Measurements from ENCODE around the gene ANO1.

Gene ANO1

DNA sequence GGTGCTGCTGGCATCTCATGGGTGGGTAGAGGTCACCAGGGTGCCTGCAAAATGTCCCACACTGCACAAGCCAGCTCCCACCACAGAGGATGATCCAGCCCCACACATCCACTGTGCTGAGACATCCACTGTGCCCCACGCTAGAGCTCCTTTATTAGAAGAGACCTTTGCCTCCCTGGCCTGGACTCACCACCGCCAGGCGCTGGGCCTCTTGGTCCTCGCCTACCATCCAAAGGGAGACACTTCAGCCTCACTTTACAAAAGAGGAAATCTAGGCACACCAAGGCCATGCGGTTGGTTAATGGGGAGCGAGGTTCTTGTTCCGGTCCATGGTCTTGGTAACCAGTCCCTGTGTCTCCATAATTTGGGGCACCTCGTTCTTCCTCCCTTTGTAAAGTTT lies 3.4 kb upstream of the ANO1 start:
- no peak for DNase-seq

DNA sequence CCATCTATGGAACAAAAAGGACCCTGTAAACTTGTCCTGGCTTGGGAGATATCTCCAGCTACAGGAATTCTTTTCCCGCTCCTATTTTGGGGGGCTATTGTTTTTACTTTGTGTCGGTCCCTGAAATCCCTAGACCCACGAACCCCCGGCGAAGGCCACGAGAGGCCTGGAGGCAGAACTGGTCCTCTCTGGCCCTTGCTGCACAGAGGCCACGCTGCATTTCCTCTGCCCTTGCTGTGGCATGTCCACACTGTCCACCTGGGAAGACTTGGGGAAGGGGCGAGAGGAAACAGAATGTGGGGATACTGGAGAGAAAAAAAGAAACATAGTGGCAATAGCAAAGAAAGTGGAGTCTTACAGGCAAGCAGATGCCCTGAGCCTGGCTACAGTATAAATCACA lies 2.3 kb upstream of the ANO1 start:
- DNase-seq = no peak

DNA sequence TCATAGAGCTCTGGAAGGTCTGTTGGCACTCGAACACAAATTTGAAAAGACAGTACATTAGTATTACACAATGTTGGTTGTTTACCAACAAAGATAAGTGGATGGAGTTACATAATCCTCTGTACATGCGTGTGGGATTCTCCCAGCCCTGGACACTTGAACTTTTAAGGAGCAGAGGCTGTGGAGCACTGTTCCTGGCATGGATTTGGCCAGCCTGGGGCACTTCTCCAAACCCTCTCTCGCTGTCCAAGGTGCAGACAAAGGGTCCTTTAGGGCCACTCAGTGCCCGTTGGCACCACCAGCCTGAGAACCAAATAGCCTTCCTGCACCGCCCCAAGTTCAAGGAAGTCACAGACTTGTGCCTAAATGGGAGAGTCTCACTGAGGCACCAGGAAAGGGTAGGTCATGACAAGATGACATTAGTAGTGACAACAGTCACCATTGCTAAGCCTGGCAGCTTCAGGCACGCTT lies 1.6 kb upstream of the ANO1 start:
- no peak for DNase-seq

DNA sequence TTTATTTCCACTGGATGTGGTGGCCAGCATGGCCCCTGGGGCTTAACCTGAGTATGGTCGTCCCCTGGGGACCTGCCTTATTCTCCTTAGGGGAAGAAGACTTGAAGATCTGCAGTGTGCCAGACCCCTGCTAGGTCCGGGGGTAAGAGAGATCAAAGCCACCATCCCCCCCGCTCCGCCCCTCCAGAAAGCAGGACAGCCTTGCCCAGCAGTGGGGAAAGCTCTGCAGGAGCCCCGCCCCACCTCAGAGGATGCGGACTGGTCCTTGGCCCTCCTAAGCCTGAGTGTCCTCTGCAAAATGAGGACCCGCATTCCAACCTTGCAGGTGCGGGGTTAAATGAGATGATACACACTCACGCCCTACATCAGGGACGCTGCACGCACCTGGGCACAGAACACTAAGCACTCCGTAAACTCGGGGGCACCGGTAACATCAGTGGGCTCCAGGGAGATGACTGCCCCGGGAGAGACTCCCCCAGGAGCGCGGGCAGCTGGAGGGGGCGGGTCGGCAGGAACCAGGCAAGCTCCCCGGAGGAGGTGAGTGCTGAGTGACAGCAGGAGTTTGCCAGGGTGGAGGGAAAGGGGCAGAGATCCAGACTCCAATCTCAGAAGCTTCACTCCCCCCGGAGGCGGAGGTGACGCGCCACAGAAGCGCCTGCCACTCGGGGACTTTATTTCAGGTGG lies 564 bp upstream of the ANO1 start:
- peak; percentile 66 for DNase-seq

DNA sequence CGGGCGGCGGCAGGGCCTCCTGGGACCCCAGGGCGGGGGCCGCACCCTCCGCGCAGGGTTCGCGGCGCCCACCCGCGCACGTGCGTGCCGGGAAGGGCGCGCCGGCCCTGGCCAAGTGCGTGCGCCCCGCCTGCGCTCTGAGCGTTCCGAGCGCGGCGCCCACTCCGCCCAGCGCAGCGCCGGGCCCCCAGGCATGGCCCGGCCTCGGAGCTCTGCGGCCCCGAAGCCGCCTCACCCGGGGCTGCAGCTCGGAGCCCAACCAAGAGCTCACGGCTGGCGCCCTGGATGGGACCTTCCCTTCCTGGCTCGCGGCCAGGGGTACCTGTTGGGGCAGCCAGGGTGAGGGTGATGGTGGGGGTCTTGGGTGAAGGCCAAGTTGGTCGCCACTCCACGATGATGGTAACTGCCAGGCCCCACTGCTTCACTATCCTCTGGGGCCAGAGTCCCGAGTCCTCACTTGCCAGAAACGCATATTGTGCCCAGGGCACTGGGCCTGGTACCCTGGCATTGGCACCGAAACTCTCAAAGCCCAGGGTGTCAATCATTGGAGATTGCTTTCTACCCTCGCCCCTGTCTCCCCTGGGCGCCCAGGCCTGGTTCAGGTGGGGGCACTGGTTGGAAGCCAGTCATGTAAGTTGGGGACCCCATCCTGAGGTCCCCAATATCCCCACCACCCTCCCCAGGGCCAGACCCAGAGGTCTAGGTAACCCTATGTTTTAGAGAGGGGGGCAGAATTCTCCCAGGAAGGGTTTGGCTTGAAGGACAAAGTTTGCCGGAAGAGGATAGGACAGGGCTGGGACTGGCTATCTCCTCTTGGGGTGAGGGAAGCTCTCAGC lies 882 bp downstream of the ANO1 start:
- DNase-seq = no peak

DNA sequence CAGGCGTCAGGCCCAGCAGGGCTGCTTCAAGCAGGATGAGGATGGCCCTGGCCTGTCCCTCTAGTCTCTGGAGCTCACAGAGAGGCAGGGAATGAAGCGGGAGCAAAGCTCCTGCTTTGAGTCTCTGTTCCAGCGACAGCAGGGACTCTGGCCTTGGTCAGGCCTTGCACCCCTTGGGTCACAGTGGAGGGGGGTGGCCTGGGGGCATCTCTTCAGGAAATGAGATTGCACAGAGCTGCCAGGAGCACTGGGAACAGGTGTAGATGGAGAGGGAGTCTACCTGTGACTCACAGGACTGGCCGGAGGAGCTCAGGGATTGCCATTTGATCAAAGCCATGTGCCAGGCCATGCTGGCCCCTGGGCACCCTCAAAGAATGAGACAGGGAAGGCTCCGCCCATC lies 1.6 kb downstream of the ANO1 start:
- DNase-seq = no peak

DNA sequence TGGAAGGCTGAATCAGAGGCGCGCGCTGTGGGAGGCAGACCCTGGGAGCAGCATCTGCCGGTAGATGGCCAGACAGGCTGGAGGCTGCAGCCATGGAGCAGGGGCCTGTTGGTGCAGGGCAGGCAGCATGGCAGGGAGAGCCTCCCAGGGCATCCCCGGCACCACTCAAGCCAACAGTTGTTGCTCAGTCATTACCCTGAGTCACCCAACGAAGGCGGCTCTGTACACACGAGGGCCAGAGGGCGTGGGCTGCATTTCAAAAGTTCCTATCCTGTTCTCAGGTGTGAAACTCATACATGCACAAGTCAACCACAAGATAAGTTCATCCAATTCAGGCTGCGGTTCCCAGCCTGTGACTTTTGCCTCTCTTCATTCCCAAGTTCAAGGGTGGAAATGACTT lies 2.6 kb downstream of the ANO1 start:
- no peak for DNase-seq

DNA sequence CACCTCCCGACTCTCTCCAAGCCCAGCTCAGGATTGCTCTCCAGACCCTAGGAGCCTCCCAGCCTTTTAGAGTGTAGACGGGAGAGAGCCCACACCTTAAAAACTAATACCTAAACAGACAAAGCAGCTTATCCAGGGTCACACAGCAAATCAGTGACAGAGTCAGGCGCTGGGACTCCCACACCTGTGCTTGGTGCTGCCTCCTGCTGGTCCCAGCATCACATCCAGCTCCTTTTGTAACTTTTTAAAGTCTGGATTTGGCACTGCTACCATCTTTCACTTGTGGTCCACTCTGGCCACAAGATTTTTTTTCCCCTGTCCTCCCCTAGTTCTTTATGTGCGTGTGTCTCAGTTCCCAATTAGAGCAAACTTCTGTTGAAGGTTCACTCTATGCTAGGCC lies 4.7 kb downstream of the ANO1 start:
- DNase-seq = peak; percentile 79

DNA sequence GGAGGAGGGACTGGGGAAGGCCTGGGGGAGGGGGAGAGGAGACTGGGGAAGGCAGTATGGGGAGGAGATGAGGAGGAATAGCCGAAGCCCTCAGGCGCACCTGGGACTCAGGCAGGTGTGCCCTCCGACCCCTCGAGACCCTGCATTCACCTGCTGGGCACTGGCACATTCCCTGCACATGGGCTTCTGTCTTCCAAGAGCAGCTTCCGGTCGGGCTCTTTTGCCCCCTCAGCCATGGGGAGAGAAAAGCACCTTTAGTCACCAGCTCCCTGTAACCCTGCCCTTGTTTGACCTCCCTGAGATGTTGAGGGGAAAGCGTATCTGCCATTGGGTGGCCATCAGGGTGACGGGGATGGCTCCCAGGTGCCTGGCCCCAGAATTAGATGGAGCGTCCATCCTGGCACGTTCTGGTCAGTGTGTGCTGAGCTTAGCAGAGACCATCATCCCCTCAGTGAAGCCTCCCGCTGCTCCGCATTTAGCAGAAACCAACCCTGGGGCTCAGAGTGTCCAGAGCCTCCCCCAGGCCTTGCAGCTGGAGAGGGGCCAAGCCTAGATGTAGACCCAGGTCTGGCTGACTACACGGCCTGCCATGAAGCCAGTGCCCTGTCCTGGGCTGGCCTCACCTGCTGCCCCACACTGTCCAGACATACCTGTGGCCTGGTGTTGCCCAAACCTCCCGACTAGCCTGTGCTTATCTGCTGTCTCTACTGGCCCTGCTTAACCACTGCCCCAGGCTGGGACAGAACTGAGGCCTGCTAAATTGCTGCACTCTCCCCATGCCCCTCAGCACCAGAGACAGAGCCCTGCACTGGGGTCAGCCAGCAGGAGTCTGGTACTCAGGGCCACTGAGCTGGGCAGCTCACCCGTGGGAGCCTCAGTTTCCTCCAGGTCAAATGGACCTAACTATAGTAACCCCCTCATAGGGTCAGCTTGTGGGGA lies 6.2 kb downstream of the ANO1 start:
- DNase-seq = peak; percentile 31

DNA sequence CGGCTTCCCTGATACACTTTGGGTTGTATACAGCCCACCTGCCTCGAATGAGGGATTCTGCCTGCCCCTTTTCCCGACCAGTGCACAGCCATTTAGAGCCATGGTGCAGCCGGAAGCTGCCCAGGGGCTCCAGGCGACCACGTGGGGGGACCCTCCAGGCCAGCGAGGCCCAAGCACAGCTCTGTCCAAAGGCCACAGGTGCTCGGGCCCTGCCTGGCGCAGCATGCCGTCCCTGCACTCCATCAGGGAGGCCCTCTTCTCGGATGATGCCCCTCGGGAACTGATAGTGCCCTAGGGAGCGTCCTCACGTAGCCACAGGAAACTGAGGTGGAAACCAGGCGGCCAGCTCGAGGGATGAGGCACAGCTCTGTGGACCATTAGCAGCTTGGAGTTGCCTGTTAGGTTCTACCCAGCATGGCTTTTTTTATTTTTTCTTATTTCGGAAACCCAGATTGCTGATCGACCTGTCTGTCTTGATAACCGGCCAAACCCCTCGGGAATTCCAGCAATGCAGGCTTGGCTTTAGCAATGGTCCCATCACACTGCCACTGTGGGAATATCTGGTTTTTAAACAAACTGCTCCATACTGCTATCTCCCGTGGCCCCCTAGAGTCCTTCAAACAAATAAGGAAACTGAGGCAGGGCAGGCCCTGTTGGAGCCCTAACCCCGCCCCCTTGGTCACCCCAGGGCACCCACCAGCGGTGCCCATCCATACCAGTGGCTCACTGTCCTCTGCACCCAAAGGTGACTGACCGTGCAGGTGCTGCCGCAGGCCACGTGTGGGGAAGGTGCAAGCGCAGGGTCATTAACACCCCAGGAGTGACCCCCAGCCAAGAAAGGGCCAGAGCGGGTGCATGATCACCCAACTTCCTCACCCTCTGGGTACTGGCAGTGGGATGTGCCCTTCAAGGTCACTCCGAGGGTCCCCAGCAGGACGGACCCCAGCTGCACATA lies 8.0 kb downstream of the ANO1 start:
- DNase-seq = no peak

DNA sequence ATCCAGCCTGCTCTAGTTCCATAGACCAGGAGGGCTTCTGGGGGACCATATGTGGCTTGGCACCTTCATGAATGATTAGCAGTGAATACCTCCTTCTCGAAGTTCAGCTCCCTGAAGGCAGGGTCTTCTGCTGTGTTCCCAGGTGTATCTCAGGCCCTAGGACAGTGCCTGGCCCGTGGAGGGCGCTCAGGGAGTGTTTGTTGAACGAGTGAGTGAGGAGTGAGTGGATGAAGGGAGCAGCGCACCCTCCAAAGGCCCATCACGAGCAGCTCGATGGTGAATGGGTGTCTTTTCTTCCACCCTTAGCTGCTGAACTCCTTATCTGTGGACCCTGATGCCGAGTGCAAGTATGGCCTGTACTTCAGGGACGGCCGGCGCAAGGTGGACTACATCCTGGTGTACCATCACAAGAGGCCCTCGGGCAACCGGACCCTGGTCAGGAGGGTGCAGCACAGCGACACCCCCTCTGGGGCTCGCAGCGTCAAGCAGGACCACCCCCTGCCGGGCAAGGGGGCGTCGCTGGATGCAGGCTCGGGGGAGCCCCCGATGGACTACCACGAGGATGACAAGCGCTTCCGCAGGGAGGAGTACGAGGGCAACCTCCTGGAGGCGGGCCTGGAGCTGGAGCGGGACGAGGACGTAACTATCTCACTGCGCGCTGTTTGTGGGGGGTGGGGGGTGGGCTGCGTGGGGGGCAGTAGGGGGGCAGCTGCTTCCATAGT lies 9.5 kb downstream of the ANO1 start:
- peak; percentile 59 for DNase-seq

DNA sequence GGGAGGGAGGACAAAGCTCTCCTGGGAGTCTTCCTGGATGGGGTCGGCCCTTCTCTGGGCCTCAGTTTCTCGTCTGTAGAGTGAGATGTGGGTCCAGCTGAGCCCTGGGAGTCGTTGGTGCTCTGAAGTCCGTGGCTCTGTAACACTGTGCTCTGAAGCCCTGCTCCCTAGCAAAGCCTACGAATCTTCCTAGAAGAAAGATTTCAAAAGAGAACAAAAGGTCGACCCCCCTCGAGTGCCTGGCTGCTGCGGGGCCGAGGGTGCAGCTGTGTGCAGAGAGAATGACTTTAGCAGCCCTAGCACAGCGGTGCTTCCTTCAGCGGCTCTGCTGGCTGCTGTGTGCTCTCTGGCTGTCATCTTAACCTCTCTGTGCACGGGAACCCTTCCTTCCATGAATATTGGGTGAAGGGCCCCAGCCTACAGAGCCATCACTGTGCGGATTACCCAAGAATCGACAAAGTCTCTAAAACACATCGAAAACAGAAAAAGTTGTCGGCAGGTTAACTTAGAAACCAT lies 10.7 kb downstream of the ANO1 start:
- DNase-seq = no peak

DNA sequence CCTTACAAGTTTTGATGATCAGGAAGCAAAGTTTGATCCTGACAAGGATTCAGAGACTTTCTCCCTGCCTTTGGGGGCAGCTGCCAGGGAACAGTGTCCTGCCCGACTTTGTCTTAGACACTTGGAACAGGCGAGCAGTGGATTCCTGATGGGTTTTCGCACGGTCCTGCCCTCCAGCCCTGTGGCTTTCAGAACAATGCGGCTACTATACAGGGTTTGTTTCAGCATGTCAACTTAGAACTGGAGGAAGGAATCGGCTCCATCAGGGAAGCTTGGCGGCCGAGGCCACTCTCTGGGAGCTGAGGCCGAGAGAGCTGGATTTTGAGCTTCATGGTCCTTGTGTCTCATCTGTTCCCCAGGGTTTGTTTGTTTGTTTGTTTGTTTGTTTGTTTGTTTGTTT lies 11.5 kb downstream of the ANO1 start:
- no peak for DNase-seq

DNA sequence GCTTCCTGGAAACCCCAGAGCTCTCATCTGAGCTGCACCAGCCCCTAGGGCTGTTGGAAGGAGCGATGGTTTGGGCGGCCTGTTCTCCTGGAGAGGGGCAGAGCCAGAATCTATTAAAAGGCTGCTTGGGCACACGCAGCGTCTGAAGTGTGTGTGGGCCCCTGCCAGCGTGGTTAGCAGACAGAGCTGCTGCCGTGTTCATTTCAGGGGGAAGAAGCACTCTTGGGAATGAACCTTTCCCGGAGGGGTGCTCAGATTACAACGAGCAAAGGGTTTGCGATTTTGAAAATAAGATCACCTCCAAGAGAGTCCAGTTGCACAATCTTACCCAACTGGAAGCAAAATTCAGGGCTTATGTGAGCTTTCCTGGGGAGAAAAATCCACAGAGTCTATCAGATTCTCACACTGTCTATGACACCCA lies 12.9 kb downstream of the ANO1 start:
- no peak for DNase-seq

DNA sequence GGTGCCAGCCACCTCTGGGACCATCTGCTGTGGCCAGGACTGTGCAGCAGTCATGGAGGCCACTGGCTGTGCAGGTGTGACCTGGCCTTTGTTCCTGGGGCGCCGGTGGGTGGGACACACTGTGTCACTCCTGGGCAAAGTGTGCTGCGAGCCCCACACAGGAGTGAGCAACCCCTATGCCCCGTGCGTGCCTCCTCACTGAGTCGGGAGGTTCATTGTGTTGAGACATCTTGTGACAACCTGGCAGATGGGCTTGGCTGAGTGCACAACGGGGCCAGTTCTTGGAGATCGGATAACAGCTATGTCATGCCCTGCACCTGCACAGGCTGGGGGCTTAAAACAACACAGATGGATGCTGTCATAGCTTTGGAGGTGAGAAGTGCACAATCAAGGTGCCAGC lies 13.5 kb downstream of the ANO1 start:
- DNase-seq = no peak

DNA sequence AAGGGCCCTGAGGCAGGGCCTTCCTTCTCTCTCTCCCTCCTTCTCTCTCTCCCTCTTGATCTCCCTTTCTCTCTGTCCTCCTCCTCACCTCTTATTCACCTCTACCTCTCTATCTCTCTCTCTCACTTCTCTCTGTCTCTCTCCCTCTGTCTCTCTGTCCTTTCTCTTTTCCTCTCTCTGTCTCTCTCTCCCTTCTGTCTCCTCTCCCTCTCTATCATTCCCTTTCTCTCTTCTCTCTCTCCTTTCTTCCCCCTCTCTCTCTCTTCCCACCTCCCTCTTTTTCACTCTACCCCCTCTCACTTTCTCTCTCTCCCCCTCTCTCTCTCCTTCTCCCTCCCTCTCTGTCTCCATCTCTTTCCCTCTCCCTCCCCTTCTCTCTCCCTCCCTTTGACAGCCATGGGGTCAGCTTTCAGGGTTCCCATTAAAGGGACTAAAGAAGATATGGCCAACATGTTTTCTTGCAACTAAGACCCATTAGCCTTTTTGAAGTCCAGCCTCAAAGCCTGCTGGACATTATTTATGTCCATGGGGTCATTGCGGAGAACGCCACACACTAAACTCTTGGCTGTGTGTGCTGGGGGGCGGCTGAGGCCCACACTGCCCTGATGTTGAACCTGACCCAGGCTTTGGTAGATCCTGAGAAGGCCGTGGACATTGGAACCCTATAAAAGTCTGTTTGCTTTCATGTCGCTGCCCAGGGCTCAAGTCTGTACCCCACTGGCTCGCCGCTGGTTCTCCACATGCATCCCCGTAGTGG lies 15.0 kb downstream of the ANO1 start:
- no peak for DNase-seq

DNA sequence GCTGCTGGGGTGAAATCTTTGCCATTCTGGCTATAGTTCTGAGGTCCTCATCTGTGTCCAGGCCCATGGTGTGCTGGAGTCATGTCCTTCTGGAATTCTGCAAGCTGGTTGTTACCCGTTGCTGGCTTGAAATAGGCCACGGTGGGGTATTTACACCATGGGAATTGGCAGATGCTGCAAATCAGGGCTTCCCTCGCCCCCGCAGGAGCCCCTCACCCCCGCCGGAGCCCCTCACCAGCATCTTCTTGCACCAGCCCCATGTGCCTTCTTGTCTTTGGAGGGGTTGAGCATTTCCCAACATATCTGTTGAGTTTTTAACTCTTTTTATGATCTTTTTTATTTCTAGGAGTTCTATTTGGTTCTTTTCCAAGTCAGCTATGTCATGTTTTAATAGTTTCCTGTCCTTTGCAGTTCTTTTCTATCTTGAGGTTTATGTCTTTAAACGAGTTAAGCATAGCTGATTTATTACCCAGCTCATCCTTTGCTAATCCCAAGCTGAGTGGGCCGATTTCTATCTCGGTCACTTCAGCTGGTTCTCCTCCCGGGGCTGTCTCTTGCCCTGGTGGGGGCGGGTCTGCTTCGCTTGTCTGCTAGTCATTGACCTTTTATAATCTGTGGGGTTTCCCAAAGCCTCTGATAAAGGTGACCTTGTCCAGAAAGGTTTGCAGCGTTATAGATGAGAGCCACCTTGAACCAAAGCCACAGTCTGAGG lies 17.6 kb downstream of the ANO1 start:
- DNase-seq = no peak

DNA sequence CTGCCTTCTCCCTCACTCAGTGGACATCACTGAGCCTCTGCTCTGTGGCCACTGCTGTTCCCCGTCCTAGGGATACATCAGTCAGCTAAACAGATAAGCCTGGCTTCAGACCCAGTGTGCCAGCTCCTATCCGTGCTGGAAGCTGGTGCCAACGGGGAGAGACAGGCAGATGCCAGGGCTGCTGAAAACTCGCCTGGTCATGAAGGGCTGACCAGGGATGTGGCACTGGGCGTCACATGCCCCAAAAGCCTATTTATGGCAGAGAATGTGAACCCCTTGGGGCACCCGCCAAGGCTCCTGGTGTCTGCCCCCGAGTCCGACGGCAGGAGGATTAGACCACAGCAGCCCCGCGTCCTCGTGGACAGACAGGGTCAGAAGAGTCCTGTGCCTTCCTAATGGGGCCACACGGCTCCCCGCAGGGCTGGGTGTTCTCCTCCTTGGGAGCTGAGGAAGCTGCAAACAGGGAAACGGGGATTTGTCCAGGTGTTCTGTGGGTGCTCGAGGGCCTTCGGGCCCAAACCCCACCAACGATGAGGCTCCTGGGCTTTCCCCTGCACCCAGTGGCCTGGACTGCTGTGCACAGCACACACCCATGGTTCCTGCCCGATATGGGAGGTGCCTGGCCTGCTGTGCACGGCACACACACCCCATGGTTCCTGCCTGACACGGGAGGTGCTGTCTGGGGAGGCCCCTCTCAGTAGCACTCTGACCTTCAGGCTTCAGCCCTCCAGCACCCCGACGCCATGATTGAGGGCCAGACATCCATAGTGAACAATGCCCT lies 19.9 kb downstream of the ANO1 start:
- no peak for DNase-seq

DNA sequence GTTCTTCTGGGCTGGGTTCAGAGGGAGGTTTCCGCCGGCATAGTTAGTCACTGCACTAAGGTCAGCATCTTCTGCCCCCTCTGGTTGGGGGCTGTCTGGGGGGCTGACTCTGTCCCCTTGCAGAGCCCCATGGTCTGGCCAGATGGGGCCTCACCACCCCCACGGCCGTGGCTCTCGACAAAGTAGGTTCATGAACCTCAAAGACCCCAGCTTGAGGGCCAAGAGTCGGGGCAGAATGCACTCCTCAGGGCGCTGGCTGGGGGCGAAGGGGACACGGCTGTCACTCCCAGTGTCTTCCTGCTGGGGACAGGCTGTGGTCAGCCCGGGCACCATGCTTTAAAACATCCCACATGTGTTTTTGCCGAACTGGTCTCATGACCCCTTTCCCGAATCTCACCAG lies 20.8 kb downstream of the ANO1 start:
- DNase-seq = no peak
